HUES64 (cell line): ENCODE results near the gene ALDOB.

Experiments
- H3K27ac ChIP-seq: 2 replicates; pipeline ENCODE4 v1.7.0; 2013; ENCODE audit warnings: low read depth, low read length, inconsistent platforms
- H3K27me3 ChIP-seq: 2 replicates; pipeline ENCODE4 v1.6.1; 2013; ENCODE audit warnings: mild to moderate bottlenecking, low read length; ENCODE audit not compliant: insufficient read depth
- H3K36me3 ChIP-seq: 2 replicates; pipeline ENCODE4 v1.6.1; 2013; ENCODE audit warnings: mild to moderate bottlenecking, low read length; ENCODE audit not compliant: insufficient read depth
- H3K4me1 ChIP-seq: 2 replicates; pipeline ENCODE4 v1.6.1; 2013; ENCODE audit warnings: mild to moderate bottlenecking, low read length, moderate library complexity; ENCODE audit not compliant: insufficient read depth
- H3K4me3 ChIP-seq: 2 replicates; pipeline ENCODE4 v1.5.1; 2013; ENCODE audit warnings: mild to moderate bottlenecking, low read length, moderate library complexity
- H3K9ac ChIP-seq: 2 replicates; pipeline ENCODE4 v1.6.1; 2013; ENCODE audit warnings: mild to moderate bottlenecking, low read depth, low read length
- H3K9me3 ChIP-seq: 2 replicates; pipeline ENCODE4 v1.6.1; 2013; ENCODE audit warnings: low read depth, low read length; ENCODE audit not compliant: insufficient read depth
- WGBS: fragments of 150-250, 120-280 bp; methylation state at CpG from one replicate; pipeline ENCODE4 v1.1.7; 2013; ENCODE audit warnings: missing lambda C conversion rate; 5-methylcytosine and 5-hydroxymethylcytosine counted together

Gene ALDOB

DNA sequence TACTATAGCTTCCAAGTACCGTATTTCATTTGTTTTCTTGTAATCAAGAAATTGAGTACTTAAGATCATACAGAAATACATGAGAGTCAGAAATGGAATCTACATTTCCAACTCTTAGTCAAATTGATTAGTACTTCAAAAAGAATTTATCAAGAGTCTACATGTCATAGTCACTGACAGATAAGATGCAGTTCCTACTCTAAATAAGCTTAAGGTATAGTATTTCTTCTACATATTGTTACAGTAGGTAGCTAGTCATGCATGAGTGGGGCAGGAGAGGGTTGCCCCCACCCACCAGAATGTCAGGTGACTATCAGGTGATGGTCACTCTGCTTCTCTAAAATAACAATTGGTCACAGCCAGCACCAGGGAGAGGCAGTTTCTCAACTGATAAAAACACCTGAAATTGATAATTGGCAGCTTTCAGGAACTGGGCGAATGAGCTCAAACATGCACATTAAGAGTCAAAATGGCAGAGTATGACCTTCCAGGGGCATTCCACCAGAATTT is 53.7 kb downstream of the ALDOB start:
- Histone ChIP-seq H3K27me3 (no peaks in the 10 kb centered on the region), H3K36me3 (peaks cover 7% of the 10 kb centered on the region), H3K9me3 (peaks cover 17% of the 10 kb centered on the region), H3K9ac (no peak overlapping the region), H3K4me1 (peaks cover 12% of the 10 kb centered on the region), H3K27ac (no peak overlapping the region), H3K4me3 (no peak overlapping the region)
- WGBS: 90% methylated on average over 2 of the region's 2 CpGs

DNA sequence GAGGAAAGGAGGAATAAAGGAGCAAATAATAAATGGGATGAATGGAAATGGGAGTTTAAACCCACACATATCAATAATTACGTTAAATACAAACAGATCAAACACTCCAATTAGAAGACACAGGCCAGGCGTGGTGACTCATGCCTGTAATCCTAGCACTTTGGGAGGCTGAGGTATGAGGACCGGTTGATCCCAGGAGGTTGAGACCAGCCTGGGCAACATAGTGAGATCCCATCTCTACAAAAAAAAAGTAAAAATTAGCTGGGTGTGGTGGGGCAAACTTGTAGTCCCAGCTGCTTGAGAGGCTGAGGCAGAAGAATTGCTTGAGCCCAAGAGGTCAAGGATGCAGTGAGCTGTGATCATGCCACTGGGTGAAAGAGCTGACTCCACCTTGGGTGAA is 54.5 kb downstream of the ALDOB start:
- no peaks in the 10 kb centered on the region for H3K27me3 ChIP-seq
- no peak overlapping the region for H3K27ac ChIP-seq
- H3K9me3 ChIP-seq: peaks cover 14% of the 10 kb centered on the region
- no peak overlapping the region for H3K4me3 ChIP-seq
- 94% methylated on average over 3 of the region's 3 CpGs for whole genome bisulfite sequencing
- peaks cover 2% of the 10 kb centered on the region for H3K36me3 ChIP-seq
- H3K9ac ChIP-seq: no peak overlapping the region
- peaks cover 12% of the 10 kb centered on the region for H3K4me1 ChIP-seq

DNA sequence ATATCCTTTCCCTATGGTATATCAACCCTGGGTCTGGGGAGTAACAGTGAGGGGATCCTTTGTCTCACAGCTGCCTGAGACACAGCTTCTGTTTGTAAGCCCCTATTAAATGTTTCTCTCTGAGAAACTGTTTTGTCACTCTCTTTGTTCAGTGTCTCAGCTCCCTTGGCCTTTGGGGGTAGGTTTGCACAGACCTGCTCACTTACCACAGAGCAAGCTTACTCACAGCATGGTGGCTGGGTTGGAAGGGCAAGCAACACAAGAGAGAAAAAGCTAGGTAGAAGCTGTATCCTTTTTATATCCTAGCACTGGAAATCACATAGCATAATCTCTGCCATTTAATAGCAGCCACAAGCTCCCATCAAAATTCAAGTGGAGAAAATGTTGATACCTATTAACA is 55.3 kb downstream of the ALDOB start:
- H3K4me3 ChIP-seq: no peak overlapping the region
- H3K27ac ChIP-seq: no peak overlapping the region
- peaks cover 9% of the 10 kb centered on the region for H3K9me3 ChIP-seq
- H3K27me3 ChIP-seq: no peaks in the 10 kb centered on the region
- no peaks in the 10 kb centered on the region for H3K36me3 ChIP-seq
- H3K4me1 ChIP-seq: peaks cover 16% of the 10 kb centered on the region
- no peak overlapping the region for H3K9ac ChIP-seq

DNA sequence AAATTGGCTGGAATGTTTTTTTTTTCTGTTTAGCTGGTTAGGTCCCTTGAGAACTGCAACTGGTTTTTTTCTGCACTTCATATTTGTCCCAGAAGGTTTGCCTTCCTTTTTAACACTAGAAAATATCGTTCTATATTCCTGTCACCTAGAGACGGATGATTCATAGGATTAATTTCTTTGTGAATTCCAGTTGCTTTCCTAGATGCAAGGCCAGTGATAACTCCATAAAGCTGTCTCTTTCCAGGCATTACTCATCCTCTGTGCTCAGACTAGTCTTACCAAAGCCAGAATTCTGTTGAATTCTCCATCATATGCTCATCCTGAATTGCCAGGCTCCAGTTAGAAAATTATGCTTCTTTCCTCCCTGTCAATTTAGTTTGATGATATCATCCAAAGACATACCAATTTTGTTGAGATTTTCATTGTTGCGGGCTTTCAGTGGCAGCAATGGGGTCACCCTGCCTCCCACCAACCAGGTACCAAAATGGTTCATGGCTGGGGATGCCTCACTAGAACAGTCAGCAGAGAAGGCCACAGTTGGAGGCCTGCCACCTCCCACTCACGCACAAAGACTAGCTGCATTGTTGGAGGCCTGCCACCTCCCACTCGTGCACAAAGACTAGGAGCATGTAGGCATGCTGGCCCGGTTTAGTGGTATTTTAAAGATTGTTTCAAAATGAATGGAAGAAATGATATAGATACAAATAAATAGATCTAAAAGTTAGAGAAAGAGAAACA is 59.3 kb downstream of the ALDOB start:
- H3K27me3 ChIP-seq: no peaks in the 10 kb centered on the region
- peaks cover 11% of the 10 kb centered on the region for H3K4me1 ChIP-seq
- 97% methylated on average over 6 of the region's 6 CpGs for WGBS
- H3K9me3 ChIP-seq: 0 out of 2 replicates have a peak, but pooled peaks cover 2% of the 10 kb centered on the region
- H3K4me3 ChIP-seq: no peak overlapping the region
- H3K36me3 ChIP-seq: no peaks in the 10 kb centered on the region
- H3K9ac ChIP-seq: no peak overlapping the region
- H3K27ac ChIP-seq: no peak overlapping the region

DNA sequence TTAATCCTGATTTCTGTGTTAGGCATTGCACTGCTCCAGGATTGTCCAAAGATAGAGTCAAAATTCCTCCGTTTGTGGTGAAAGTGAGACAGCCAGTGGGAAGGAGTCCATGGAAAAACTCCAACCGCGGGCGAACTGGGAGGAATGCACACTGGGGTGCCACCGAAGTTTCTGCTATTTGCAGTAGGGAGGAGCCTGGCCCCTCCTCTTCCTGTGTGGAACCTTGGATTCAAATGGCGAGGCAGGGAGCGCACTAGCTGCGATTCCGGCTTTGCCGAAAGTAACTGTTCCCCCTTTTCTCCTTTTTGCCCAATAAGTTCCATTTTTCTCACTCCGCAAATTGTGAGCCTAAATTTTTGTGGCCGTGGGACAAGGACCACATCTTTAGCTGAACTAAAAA is 60.0 kb downstream of the ALDOB start:
- H3K4me3 ChIP-seq: no peak overlapping the region
- H3K9me3 ChIP-seq: 0 out of 2 replicates have a peak, but pooled peaks cover 2% of the 10 kb centered on the region
- H3K4me1 ChIP-seq: peaks cover 11% of the 10 kb centered on the region
- no peak overlapping the region for H3K9ac ChIP-seq
- WGBS: 90% methylated on average over 12 of the region's 12 CpGs
- no peaks in the 10 kb centered on the region for H3K36me3 ChIP-seq
- no peaks in the 10 kb centered on the region for H3K27me3 ChIP-seq
- no peak overlapping the region for H3K27ac ChIP-seq

DNA sequence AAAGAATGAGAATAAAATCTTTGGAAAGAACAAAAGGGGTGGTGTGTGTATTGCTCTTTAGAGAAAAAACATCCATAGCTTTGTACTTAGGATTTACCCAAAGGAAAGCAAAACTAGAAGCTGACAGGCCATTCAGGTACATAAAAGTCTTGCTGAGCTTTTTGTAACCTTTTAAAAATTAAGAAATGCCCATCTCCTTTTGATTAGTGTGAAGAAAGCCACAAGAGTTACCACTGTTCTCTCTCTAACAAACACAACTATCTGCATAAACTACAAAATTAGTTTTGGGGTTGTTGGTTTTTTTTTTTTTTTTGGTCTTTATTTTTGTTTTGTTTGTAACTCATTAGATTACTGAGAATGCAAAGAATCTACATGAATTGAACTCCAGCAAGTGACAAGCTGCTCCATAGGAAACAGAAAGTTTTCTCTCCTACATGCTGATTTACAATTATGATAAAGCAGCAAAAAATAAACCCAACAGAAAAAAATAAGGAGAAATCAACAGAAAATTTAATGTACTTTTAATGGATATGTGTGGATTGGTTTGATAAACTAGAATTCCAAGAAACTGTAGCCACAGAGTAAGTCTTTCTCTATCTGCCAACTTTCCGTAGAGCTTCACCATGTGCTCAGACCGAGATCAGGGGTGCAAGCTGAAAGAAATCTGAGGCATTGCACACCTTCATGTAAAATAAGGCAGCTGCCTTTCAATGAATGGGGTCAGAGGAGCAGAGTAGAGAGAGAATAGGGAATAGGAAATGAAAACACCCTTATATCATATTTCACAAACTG is 63.1 kb downstream of the ALDOB start:
- 88% methylated on average over 2 of the region's 2 CpGs for WGBS
- H3K4me3 ChIP-seq: no peak overlapping the region
- no peak overlapping the region for H3K27ac ChIP-seq
- H3K9me3 ChIP-seq: 0 out of 2 replicates have a peak, but pooled peaks cover 2% of the 10 kb centered on the region
- H3K27me3 ChIP-seq: no peaks in the 10 kb centered on the region
- H3K4me1 ChIP-seq: peaks cover 16% of the 10 kb centered on the region
- no peaks in the 10 kb centered on the region for H3K36me3 ChIP-seq
- no peak overlapping the region for H3K9ac ChIP-seq

DNA sequence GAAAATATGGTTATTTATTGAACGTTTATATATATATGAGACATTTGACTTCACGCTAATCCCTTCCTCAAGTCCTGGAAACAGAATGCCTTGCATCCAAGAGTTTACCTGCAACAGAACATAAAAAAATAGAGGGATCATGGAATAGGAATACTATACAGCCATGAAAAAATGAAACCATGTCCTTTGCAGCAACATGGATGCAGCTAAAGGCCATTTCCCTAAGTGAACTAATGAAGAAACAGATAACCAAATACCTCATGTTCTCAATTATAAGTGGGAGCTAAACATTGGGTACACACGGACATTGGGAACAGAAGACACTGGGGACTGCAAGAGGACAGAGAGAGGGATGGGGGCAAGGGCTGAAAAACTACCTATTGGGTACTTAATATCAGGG is 63.8 kb downstream of the ALDOB start:
- H3K27ac ChIP-seq: no peak overlapping the region
- 0 out of 2 replicates have a peak, but pooled peaks cover 2% of the 10 kb centered on the region for H3K9me3 ChIP-seq
- peaks cover 16% of the 10 kb centered on the region for H3K4me1 ChIP-seq
- 100% methylated on average over 2 of the region's 3 CpGs for WGBS
- no peak overlapping the region for H3K4me3 ChIP-seq
- H3K9ac ChIP-seq: no peak overlapping the region
- no peaks in the 10 kb centered on the region for H3K27me3 ChIP-seq
- H3K36me3 ChIP-seq: no peaks in the 10 kb centered on the region
